Stimulated activated CD8-positive, alpha-beta memory T cell treated with anti-CD3 and anti-CD28 coated beads, Interleukin-7, amount 100 ng/mL, for 24 hours (primary cell): ENCODE measurements around the gene IL20.

ENCODE experiments used
- DNase-seq: peaks from one replicate; pipeline ENCODE4 v3.0.0-alpha.2; 2020; ENCODE audit warnings: low read depth

IL20 gene

GRCh38 chr1:206880314-206880713, 14.9 kb downstream of the IL20 start:
- no peak for DNase-seq

GRCh38 chr1:206882555-206882954, 17.1 kb downstream of the IL20 start:
- no peak for DNase-seq

DNA sequence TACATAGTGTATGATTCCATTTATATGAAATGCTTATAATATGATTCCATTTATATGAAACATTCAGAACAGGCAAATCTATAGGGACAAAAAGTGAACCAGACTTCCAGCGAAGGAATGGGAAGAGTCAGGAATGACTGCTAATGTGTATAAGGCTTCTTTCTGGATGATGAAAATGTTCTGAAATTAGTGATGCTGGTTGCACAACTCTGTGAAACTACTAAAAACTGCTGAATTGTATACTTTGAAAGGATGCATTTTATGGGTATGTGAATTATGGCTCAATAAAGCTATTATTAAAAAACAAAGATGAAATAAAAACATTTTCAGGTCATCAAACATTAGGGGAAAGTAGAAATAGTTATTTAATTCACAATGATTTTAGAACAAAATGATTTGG, 17.7 kb downstream of the IL20 start:
- DNase-seq = no peak

DNA sequence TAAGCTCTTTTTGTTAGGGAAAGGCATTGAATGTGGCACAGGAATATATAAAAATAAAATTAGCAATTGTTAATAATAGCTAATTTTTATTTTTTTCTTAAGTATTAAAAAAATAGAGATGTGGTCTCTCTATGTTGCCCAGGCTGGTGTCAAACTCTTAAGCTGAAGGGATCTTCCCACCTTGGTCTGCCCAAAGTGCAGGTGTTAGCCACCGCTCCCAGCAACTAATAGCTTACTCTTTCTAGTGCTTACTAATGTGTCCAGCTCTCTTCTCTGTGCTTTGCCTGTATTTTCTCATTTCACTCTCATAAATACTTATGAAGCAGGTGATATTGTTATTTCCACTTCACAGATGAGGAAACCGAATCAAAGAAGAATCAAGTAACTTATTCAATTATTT, 18.5 kb downstream of the IL20 start:
- no peak for DNase-seq

DNA sequence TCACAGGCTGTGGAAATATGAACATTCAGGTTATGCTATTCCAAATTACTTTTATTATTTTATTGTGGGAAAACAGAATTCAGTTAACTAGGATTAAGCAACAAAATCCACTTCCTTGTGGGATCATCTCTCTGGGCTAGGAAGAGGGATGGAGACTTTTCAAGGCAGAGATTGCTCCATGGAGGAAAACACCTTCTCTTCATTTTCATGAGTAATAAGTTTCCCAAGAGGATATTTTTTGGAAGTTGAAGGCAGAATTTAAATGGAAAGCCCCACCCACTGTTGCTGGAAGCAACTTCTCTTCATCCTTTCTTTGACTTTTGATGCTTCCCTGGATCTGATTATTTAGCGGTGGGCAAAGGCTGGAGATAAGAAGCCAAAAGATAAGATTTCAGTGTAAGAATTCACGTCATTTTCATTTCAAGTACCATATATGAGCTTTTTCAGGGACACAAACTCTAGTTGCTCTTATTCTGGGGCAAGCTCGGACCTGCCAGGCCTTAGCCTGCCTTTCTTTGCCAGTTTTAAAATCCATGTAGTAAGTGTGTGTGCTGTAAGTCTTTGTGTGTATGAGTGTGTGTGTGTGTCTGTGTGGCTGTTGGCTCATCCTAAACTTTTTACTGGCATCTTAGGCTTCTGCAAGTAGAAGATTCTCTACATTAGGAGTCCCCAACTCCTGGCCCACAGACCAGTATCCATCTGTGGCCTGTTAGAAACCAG, 20.1 kb downstream of the IL20 start:
- no peak for DNase-seq

GRCh38 chr1:206886831-206887230, 21.4 kb downstream of the IL20 start:
- no peak for DNase-seq

GRCh38 chr1:206887701-206888100, 22.3 kb downstream of the IL20 start:
- DNase-seq = no peak

DNA sequence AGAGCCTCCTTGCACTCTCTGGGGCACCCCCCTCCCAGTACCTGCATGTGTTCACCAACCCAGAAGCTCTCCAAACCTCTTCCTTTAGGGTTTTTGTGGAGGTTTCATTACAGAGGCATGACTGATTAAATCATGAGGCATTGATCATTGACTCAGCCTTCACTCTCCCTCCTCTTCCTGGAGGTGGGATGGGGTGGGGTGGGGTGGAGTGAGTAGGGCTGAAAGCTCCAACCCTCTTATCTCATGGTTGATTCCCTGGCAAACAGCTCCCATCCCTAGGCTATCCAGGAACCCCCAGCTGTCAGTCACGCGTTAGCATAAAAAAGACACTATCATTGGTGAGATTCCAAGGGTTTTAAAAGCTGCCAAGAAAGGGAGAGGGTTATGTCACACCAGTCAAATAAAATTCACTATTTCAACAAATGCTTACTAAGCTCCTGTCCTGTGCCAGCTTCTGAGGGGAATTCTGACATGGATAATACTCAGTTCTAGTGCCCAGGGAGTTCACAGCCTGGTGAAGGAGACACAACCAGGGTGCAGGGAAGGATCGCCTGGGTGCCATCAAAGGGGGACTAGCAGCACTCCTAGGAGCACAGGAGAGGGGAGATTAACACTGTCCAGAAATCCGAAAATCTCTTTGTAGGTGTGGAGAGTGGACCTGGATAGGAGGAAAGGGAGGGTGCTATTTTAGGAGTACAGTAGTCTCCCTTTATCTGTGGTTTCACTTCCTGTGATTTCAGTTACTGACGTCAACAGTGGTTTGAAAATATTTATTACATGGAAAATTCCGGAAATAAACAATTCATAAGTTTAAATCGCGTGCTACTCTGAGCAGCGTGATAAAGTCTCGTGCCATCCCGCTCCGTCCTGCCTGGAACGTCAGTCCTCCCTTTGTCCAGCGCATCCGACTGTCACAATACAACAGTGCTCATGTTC, 25.0 kb downstream of the IL20 start:
- DNase-seq = no peak

- DNase-seq = no peak
Observed at GRCh38 chr1:206891412-206891811, 26.0 kb downstream of the IL20 start.

- DNase-seq = no peak
Observed at GRCh38 chr1:206892351-206892984, 27.0 kb downstream of the IL20 start.

DNA sequence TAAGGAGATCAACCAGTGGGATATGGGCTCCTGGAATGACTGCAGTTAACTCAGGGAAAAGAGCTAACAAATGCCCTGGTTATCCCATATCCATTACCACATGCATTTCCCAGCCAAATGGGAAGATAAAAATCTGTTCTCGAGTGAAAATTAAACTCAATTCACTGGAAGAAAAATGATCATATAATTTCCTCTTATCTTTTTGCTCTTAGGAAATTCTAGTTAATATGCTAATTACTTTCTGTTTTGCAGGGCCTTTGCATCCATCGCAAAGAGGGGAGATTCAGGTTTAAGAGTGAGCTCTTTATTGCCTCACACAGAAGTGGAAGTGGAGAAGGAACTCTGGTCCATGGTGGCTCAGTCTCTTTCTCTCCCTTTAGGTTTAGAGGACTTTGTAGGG, 28.0 kb downstream of the IL20 start:
- no peak for DNase-seq

DNA sequence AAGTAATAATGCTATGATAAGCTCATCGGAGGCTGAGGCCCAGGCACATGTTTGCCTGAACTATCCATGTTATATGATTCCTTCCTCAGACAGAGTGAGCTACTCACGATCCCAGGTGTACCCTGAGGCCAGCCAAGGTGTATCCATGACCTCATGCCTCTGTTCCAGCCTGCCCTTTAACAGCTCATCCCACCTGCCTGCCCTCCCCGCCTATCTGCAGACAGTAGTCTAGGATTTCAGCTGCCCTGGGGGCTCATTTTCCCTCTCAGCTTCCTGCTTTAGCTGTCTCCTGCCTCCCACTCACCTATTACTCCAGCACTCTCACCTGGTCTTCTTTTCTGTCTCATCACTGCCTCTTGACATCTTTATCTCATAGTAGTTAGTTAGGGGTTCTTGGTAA, 29.9 kb downstream of the IL20 start:
- no peak for DNase-seq

GRCh38 chr1:206895837-206896242, 30.4 kb downstream of the IL20 start:
- no peak for DNase-seq

- DNase-seq = no peak
Observed at GRCh38 chr1:206896261-206896660, 30.8 kb downstream of the IL20 start.

DNA sequence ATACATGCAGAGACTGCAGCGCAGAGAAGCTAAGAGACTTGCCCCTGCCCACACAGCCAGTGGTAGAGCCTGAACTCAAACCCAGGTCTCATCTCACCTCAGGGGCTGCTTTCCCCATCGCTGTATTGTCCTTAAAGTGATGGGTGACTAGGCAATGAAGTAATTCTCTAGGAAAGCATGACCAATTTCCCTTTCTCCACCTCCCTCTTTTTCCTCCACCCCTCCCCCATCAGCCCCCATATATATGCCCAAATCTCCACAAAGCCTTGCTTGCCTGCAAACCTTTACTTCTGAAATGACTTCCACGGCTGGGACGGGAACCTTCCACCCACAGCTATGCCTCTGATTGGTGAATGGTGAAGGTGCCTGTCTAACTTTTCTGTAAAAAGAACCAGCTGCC, 31.8 kb downstream of the IL20 start, which contains the start of gene IL24:
Gene IL24 (plus strand): TSS at position 269 of the 400 bp plus-strand sequence. CDS start 390 bp downstream, outside the sequence.
- no peak for DNase-seq

- DNase-seq = no peak
Observed at GRCh38 chr1:206898089-206898914, 32.9 kb downstream of the IL20 start.

- DNase-seq = no peak
Observed at GRCh38 chr1:206898915-206899431, 33.5 kb downstream of the IL20 start.

DNA sequence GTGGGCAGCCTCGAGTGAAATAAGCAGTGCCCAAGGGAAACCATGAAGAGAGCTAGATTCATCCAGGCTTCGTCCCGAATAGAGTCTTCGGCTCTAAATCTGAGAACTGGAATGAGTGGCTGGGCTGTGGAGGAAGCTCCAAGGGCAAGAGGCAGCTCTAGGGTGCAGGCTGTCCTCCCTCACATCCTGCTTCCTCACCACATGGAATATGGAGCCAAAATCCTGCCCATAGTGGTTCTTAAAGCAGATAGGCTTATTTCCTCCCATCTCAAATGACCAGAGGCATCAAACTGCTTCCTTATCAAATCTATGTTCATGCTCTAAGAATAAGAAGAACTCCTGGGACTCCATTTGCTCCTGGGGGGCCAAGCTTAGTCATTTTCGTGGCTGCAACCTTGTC, 34.3 kb downstream of the IL20 start:
- no peak for DNase-seq

DNA sequence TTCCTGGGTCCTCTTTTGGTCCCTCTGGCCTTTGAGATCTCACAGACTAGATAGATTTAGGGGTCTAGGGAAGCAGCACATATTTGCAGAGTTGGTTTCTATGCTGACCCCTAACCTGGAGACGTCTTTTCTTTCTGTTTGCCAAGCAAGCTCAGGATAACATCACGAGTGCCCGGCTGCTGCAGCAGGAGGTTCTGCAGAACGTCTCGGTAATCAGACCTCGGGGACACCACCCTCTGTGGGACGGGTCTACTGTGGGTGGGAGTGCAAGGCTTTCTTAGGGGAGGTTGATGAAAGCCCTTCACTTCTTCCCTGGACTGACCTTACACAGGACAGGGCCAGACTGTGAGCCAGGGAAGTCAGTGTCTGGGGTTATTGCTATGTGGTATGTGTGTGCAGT, 34.7 kb downstream of the IL20 start:
- no peak for DNase-seq

- no peak for DNase-seq
Observed at GRCh38 chr1:206901944-206902343, 36.5 kb downstream of the IL20 start.

DNA sequence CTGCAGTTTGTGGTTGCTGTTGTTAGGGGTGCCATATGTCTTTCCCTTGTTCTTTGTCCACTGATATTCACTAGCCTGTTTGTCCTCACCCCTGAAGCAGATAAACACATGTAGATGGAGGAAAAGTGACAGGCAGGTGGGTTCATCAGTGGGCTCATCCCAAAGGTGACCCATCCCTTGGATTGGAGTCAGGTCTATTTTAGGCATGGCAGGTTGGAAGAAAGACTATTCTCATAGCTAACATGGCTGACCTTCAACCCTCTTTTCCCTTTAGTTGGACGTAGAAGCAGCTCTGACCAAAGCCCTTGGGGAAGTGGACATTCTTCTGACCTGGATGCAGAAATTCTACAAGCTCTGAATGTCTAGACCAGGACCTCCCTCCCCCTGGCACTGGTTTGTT, 37.3 kb downstream of the IL20 start:
- DNase-seq = no peak

- DNase-seq = no peak
Observed at GRCh38 chr1:206903687-206904086, 38.3 kb downstream of the IL20 start.
